ENCODE results near the gene DYSF.
"Not testable (repeated sequence)": the region's sequence is repeated elsewhere in the genome, so short reads cannot be mapped to it uniquely, and the experiment has no call there.

DYSF gene

DNA sequence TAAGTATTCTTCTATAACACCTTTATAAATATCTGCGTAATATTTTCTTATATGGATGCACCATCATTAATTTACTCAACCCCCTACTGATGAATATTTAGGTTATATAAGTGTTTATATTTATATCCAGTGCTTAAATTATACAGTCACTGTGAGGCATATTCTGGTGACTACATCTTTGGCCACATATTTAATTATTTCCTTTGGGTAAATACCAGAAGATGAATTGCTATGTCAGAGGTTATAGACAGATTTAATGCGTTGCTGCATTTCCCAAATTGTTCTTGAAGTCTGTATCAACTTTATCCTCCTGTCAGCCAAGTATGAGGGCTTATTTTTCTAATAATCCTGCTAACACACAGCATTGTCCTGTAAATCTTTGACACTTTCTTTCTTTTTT lies 18.7 kb downstream of the DYSF start:
- DNase-seq (ENCODE audit: low read depth) = no peak

DNA sequence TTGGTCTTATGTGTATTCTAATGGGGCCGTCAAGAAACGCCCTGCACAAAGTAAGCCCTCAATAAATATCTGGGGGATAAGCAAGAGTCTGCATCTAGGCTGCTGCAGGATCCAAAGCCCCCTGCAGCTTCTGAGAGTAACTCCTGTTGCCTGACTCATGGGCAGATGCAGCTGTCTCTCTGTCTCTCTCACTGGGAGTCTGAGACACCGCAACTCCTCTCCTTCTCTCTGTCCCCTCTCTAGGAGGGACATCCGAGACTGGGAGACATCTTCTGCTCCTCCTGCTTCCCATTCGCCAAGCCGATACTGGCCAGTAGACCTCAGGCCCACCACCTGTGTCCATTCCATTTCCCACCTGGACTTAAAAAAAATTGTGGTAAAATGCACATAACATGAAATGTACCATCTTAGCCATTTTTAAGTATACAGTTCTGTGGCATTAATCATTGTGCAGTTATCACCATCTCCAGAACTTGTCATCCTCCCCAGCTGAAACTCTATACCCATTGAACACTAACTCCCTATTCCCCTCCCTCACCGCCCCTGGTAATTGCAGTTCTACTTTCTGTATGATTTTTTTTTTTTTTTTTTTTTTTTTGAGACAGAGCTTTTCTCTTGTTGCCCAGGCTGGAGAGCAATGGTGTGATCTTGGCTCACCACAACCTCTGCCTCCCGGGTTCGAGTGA lies 20.1 kb downstream of the DYSF start:
- DNase-seq (ENCODE audit: low read depth) = no peak

DNA sequence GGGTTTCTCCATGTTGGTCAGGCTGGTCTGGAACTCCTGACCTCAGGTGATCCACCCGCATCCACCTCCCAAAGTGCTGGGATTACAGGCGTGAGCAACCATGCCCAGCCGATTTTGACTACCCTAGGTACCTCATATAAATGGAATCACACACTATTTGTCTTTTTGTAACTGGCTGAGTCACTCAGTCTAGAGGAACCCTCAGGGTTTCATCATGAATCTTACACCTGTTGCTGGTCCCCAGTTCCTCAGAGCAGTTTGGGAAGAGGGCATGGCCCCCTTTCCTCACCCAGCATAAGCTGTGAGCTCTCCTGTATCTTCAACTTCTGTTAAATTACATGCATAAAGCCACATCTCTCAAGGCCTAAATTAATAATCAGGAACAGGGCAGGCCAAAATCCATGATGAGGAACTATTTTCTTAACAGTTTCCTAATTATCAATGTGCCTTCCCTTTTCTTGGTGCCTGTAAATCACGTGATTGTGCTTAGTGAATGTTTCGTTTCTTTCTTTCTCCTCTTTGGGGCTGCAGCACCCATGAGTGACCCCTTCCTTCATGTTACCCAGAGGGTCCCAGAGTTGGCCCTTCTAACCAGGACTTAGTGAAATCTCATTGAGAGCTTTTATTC lies 20.9 kb downstream of the DYSF start:
- DNase-seq (ENCODE audit: low read depth) = no peak

DNA sequence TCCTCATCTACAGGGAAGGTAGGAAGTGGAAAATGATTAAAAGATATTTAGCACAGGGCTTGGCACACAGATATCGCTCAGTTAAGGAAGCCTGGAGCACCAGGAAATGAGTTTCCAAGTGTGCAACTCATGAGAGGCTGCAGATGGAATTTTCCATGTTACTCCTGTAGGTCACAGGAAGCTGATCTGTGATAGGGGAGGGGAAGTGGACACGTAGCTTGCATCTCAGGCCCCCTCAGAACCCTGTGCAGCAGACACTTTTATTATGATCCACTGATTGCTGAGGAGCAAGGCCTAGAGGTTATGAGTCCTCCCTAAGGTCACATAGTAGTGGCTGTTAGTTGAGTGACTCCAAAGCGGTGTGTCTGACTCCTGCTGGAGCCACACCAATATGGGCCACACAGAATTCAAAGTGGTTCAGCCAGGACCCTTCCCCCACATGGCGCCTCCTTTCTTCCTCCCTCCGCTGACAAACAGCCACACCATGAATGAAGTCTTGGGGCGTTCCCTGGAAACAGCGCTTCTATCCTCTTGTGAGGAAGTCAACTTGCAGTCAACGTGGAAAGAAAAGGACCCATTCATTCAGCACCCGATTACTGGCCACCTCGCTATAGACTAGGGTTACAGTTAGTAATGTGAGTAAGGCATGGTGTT lies 21.5 kb downstream of the DYSF start:
- no peak for DNase-seq (ENCODE audit: low read depth)

DNA sequence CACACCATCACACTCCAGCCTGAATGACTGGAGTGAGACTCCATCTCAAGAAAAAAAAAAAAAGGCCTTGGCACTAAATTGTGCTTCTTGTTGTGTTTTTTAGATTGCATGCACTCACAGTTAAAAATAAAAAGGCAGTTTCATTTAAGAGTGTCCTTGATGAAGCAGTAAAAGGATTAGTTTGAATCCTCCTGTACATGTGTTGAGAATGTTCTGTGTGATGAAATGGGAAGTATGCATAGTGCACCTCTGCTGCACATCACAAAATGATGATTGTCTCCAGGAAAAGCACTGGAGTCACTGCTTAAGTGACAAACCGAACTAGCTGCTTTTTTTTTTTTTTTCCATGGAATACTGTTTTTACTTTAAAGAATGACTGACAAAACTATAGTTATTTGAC lies 23.1 kb downstream of the DYSF start:
- no peak for DNase-seq (ENCODE audit: low read depth)

GRCh38 chr2:71477231-71477691 lies 23.9 kb downstream of the DYSF start:
- no peak for DNase-seq (ENCODE audit: low read depth)

DNA sequence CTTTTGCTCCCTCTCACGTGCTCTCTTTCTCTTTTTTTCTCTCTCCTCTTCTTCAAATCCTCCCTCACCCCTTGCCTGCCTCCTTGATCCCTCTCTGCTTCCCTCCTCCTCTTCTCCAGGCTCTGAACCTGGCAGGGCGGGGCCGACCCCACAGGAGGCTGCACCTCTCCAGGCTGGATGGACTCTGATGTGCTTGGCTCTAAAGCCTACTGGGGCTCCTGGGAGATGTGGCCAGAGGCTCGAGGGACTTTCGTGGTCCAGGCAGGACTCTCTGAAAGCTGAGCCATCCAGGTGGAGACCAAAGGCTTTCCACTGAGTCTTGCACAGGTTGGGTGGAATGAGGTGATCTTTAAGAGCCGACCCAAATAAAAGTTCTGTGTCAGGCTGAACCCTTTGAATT lies 25.4 kb downstream of the DYSF start:
- DNase-seq (ENCODE audit: low read depth) = no peak

- no peak for DNase-seq (ENCODE audit: low read depth)
Measured at GRCh38 chr2:71479261-71479660, 25.9 kb downstream of the DYSF start.

DNA sequence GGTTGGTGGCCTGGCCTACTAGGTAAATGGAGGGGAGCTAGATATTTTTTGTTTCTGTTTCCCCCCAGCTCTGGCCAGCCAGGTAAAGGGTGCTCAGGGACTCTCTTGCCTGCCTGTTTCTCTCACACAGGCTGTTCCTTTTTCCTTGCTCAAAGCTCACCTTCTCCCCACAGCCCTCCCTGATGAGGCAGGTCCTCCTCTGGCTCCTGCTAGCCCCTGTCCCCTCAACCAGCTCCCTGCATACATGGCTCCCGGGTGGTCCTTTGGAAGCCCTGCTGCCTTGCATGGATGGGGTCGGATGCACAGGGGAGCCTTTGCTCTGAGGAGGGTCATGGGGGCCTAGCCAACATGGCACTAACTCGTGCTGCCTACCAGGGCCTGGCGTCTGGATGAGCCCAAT lies 27.8 kb downstream of the DYSF start:
- no peak for DNase-seq (ENCODE audit: low read depth)

GRCh38 chr2:71482055-71482454 lies 28.7 kb downstream of the DYSF start:
- DNase-seq (ENCODE audit: low read depth) = no peak

- no peak for DNase-seq (ENCODE audit: low read depth)
Measured at GRCh38 chr2:71483246-71483645, 29.9 kb downstream of the DYSF start.

- DNase-seq (ENCODE audit: low read depth) = no peak
Measured at GRCh38 chr2:71484354-71484753, 31.0 kb downstream of the DYSF start.

- DNase-seq (ENCODE audit: low read depth) = no peak
Measured at GRCh38 chr2:71486881-71487640, 33.7 kb downstream of the DYSF start.

DNA sequence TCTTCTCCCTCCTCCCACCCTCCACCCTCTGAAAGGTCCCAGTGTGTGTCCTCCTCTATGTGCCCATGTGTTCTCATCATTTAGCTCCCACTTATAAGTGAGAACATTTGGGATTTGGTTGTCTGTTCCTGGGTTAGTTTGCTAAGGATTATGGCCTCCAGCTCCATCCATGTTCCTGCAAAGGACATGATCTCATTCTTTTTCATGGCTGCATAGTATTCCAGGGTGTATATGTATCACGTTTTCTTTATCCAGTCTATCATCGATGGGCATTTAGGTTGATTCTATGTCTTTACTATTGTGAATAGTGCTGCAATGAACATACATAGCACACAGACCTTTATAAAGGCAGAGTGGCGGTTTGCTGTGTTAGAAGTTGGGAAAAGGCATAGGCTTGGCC lies 38.2 kb downstream of the DYSF start:
- DNase-seq (ENCODE audit: low read depth) = not testable (repeated sequence)

- no peak for DNase-seq (ENCODE audit: low read depth)
Measured at GRCh38 chr2:71492112-71492511, 38.8 kb downstream of the DYSF start.

DNA sequence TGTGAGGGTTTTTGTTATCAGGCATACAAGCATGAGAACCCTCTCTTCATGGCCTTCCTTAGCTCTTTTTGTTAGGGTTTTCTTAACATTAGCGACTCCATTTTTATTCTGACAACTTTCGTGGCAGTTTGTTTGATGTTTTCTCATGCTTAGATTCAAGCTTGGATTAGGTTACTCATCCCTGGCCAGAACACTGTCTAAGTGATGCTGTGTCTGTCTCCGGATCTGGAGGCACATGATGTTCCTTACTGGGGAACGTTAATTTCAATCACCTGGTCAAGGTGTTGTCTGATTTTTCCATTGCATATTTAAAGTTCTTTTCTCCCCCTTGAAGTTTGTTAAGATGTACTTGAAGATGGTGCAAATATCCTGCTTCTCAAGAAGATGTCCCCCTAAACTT lies 40.7 kb downstream of the DYSF start:
- DNase-seq (ENCODE audit: low read depth) = no peak

DNA sequence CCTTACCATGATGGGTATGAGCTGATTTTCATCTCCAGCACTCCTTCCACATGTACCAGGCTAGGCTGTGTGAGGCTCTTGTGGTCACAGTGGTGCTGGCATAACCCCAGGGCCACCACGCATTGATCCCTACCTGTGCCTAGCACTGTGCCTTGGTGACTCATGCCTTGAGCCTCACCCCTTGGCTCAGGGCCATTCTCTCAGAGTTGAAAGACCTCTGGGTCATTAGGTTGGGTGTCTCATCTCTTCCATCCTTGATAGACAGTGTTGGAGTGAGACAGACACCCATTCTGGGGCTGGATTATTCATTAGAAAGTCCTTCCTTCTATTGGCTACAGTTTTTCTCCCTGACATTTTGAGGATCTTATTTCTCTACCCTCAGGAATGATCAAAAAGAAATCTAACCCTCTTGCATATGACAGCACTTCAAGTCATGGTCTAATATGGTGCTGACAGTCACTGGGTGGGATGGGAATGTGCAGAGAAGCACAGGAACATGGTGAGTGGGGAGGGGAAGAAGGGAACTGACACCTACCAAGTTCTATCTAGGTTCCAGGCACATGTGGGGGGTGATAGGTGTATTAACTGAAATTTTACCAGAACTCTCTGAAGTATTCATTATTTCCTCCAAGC lies 41.3 kb downstream of the DYSF start:
- DNase-seq (ENCODE audit: low read depth) = no peak

DNA sequence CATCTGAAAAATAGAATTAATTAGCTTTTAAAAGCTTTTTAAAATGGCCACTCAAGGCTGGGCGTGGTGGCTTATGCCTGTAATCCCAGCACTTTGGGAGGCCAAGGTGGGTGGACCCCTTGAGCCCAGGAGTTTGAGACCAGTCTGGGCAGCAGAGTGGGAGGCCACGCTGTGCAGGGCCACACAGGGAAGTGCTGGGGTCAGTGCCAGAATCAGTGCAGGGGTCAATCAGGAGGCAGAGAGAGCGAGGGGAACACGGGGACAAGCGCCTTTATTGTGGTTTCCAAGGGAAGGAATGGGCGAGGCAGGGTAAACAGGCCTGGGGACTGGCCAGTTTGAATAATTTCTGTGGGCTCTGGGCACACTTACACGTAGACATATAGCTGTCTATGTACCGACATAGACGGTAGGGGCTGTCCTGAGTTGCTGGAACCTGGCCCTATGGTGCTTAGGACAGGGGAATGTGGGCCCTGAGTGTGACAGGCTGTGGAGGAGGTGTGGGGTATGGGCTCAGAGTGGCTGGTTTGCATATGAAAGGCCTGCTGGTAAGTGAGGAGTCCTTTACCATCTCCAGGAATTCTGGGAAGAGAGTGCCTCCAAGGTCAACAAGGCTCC lies 42.9 kb downstream of the DYSF start:
- DNase-seq (ENCODE audit: low read depth) = no peak

- no peak for DNase-seq (ENCODE audit: low read depth)
Measured at GRCh38 chr2:71498261-71498701, 44.9 kb downstream of the DYSF start.

DNA sequence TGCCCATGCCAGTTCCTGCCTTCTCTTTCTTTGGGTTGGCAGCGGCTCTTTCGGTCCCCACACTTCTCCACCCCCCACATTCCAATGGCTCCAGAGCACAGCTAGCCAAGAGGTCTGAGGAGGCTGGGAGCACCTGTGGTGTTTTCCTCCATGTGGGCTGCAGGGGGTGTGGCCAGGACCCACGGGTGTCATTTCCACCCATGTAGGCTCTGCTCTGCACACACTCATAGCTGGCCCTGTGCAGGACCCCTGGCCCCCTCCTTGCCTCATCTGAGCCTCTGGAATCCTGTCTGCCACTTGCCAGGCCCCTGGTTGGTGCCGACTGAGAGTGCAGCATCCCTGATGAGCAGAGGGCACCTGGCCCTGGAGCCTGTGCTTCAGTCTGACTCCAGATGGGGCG lies 46.3 kb downstream of the DYSF start:
- no peak for DNase-seq (ENCODE audit: low read depth)

DNA sequence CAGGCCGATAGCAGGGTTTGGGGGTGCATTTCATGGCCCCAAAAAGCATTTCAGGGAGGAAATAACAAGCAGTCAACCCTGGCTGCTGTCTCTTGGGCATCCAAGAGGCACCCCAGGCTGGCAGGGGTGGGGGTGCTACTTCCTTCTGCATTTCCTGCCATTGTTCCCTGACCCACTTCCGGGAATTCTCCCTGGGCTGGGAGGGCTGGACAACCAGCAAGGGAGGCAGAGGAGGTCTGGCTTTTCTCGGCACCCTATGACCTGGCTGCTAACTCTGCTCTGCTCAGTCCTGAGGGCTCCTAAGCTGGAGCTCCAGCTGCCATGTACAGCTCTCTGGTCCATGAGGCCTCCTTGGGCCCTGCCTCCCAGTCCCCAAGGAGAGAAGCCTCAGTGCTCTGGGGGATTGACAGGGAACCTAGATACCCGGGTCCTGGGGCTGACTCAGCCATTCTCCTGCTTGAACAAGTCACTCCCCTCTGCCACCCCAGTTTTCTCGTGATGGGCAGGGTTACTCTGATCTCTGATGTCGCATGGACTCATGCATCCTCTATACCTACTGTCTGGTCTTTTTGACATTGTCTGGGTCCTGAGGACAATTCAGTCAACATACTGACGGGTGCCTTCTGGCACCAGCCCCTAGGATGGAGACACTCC lies 47.2 kb downstream of the DYSF start:
- no peak for DNase-seq (ENCODE audit: low read depth)

Data from activated T-helper 1 cell treated with Interleukin-2 at 50 U/mL for 16 hours (primary cell).